HG03558 (cell line): ENCODE measurements around the gene PODNL1.
"Not testable (repeated sequence)": the region's sequence is repeated elsewhere in the genome, so short reads cannot be mapped to it uniquely, and the experiment has no call there.

Source experiments
- ATAC-seq: cut with Tn5 transposase; IDR thresholded peaks from one replicate; pipeline ENCODE4 v1.9.1; 2021; ENCODE audit warnings: moderate number of reproducible peaks; ENCODE audit not compliant: unreplicated experiment; ENCODE audit errors: extremely low read depth

The PODNL1 gene

GRCh38 chr19:13975870-13976269 lies 37.7 kb upstream of the PODNL1 start:
- ATAC-seq, result no peak

GRCh38 chr19:13974073-13974472 lies 35.9 kb upstream of the PODNL1 start:
- ATAC-seq, result no peak

GRCh38 chr19:13973479-13973878 lies 35.3 kb upstream of the PODNL1 start:
- ATAC-seq, result not testable (repeated sequence)

GRCh38 chr19:13972368-13973155 lies 34.3 kb upstream of the PODNL1 start:
- ATAC-seq, result no peak

- not testable (repeated sequence) for ATAC-seq
Measured at GRCh38 chr19:13971868-13972267, 33.7 kb upstream of the PODNL1 start.

- ATAC-seq, result no peak
Measured at GRCh38 chr19:13969897-13970296, 31.7 kb upstream of the PODNL1 start.

- ATAC-seq, result no peak
Measured at GRCh38 chr19:13968999-13969398, 30.8 kb upstream of the PODNL1 start.

- no peak for ATAC-seq
Measured at GRCh38 chr19:13968383-13968935, 30.2 kb upstream of the PODNL1 start.

GRCh38 chr19:13967206-13967605 lies 29.0 kb upstream of the PODNL1 start:
- ATAC-seq, result not testable (repeated sequence)

GRCh38 chr19:13966684-13967128 lies 28.5 kb upstream of the PODNL1 start:
- ATAC-seq, result no peak

GRCh38 chr19:13965926-13966683 lies 27.9 kb upstream of the PODNL1 start:
- ATAC-seq, result no peak

- no peak for ATAC-seq
Measured at GRCh38 chr19:13965377-13965896, 27.2 kb upstream of the PODNL1 start.

GRCh38 chr19:13964776-13965175 lies 26.6 kb upstream of the PODNL1 start:
- ATAC-seq, result no peak

GRCh38 chr19:13963603-13964105 lies 25.4 kb upstream of the PODNL1 start:
- no peak for ATAC-seq

- no peak for ATAC-seq
Measured at GRCh38 chr19:13962699-13963602, 24.7 kb upstream of the PODNL1 start.

GRCh38 chr19:13961826-13962698 lies 23.8 kb upstream of the PODNL1 start:
- ATAC-seq, result no peak

- ATAC-seq, result no peak
Measured at GRCh38 chr19:13960863-13961784, 22.9 kb upstream of the PODNL1 start.
